Measurements from ENCODE around the gene TBXAS1.

TBXAS1 gene

DNA sequence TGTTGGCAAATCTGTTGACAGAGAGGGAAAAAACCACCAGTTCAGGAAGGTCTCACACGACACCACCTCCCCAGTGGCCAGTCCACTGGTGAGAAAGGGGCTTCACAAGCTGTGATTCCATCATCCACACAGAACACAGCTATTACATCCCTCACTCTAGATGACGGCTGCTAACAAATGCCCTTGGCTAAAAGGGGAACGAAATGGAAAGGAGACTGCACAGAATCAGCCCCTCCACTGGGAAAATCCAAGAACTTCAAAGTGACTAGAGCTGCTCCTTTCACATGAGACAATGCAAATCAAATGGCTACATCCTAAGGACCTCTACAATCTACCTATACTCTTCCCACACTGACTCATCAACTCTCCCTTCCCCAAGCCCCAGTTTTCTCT, 228.1 kb downstream of the TBXAS1 start:
- DNase-seq: no peak

DNA sequence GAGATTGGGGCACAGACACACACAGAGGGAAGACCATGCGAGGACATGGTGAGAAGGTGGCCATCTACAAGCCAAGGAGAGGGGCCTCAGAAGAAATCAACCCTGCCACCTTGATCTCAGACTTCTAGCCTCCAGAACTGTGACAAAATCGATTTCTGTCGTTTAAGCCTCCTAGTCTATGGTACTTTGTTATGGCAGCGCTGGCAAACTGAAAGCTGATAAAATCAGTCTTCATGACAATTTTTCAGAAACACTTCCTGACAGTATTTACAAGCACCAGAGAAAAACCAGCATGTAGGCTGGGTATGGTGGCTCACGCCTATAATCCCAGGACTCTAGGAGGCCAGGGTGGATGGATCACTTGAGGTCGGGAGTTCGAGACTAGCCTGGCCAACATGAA, 229.5 kb downstream of the TBXAS1 start:
- DNase-seq: no peak

DNA sequence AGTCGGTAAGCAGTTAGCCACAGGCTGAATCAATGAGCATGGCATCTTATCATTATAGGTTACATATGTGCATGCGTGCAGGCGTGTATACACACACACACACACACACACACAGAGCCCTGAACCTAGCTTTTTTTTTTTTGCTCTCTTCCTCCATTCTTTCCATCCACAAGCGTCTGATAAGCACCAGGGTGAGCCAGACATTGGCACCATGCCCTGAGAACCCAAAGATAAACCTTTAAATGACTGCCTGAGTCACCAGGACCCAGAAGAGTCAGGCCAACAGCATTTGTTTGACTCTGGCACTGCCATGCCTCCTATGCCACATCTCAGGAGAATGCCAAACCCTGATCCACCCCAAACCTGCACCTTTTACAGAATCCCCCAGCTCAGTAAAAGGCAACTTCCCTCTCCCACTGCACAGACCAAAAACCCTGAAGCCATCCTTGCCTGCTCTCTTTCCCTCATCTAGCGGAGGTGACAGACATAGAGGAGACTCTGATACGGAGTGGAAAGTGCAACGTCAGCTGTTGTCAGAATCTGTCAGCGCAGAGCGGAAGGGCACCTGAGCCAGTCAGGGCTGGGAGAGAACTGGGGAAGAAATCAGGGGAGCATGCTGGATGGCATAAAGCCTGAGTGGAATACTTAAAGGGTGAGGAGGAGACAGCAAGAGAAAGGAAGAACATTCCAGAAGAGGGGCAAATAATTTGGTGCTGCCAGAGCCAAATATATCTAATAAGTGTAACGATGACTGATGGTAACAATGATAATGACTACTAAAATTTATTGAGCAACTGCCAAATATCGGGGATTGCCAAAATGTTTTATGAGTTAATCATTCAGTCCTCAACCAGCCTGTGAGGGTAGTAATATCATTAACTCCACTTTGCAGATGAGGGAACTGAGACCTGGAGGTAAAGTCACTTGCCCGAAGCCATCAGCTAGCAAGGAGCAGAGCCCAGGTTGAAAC, 230.5 kb downstream of the TBXAS1 start:
- DNase-seq: no peak

DNA sequence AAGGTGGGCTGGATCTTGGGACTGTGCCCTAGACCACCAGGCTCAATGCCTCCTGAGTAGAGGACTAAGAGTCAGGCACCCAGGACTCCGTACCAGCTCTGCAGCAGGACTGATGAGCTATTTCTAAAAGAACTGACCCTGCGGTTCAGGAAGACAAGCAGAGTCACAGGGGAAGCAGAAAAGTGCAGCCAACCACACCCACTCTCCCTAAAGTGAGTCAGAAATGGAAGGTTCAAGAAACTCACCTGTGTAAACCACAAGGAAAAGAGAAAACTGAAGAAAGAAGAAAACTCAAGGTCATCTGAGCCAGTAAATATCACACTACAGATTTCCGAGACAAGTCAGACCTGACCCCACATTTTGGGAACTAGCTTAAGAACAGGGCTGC, 231.2 kb downstream of the TBXAS1 start:
- DNase-seq: no peak

GRCh38 chr7:140060788-140061606, 231.9 kb downstream of the TBXAS1 start:
- DNase-seq: no peak

- DNase-seq: no peak
Observed at GRCh38 chr7:140061607-140061930, 232.5 kb downstream of the TBXAS1 start.

GRCh38 chr7:140062118-140062527, 233.1 kb downstream of the TBXAS1 start:
- peak; percentile 63 to 72 for DNase-seq

GRCh38 chr7:140062528-140063299, 233.7 kb downstream of the TBXAS1 start, which contains the start of gene PARP12:
TSS of gene PARP12 (minus strand) at chr7:140062951. CDS start at chr7:140062847, 104 bp downstream.
- peak; percentile 89 to 90 for DNase-seq

DNA sequence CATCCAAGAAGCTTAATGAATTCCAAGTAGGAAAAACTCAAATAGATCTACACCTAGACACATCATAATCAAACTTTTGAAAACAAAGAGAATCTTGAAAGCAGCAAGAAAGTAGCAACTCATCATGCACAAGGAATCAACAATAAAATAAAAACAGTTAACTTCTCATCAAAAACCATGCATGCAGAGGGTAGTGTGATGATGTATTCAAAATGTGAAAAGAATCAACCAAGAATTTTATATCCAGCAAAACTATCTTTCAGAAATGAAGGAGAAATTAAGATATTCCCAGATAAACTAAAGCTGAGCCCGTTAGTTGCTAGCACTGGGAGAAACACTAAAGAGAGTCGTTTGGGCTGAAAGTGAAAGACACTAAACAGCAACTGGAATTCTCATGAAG, 238.0 kb downstream of the TBXAS1 start:
- DNase-seq: no peak

- DNase-seq: no peak
Observed at GRCh38 chr7:140068033-140068432, 239.0 kb downstream of the TBXAS1 start.

GRCh38 chr7:140069298-140069949, 240.4 kb downstream of the TBXAS1 start:
- no peak for DNase-seq

Measured in CD4-positive, alpha-beta T cell treated with Interleukin-4 for 1 hour (primary cell).